ENCODE measurements around the gene MRPL51. TPM values are rescaled to one million over a fixed set of nuclear protein-coding genes. Genes with fewer than 3 reads are reported as not detected.

Gene MRPL51
- total and polyA plus RNA-seq, 2 of the 8 experiments (the other 6 are each of a cell fraction or from before 2014, with no cell fraction given) = 119 to 331 TPM

- H2BK20ac ChIP-seq (ENCODE audit: low read length) = peak within 1 kb of the TSS; percentile 93
- peak within 1 kb of the TSS in 3 of 4 experiments; percentile 1 to 55 (median 8); a peak in 6 of 7 replicates for H3K9ac ChIP-seq (replicated peaks in 1 of 4; ENCODE audit: extremely low read depth in 1 of 4, low read depth in 3 of 4, low read length in 3 of 4)
- 36% methylated on average over 27 of the region's 27 CpGs; no CpG with 5 or more reads in 1 of the 2 experiments for WGBS, 2 experiments (ENCODE audit: extremely low coverage in 1 of 2, insufficient coverage in 1 of 2, insufficient read length in 1 of 2, insufficient replicate concordance in 2 of 2, low coverage in 1 of 2, low lambda C conversion rate in 2 of 2, missing lambda C conversion rate in 1 of 2)
- FAIRE-seq = peak; percentile 13
- H3K4me2 ChIP-seq (ENCODE audit: insufficient read depth in 1 of 2, low read depth in 2 of 2, low read length in 2 of 2) = peak within 1 kb of the TSS; percentile 62 to 67
- peak within 1 kb of the TSS; percentile 88 for H2BK5ac ChIP-seq (ENCODE audit: low read depth, low read length)
- peak within 1 kb of the TSS; percentile 89 for H2BK120ac ChIP-seq (replicated peaks; ENCODE audit: low read depth, low read length)
- no peaks in the 10 kb centered on the region for H4K20me1 ChIP-seq (replicated peaks in 1 of 2; ENCODE audit: control insufficient read depth in 1 of 2, insufficient read depth in 2 of 2, low read length in 2 of 2)
- H4K8ac ChIP-seq (ENCODE audit: extremely low read depth, insufficient read depth, low read length) = peak within 1 kb of the TSS; percentile 93
- H3K27me3 ChIP-seq (replicated peaks in 1 of 4; ENCODE audit: control insufficient read depth in 3 of 4, extremely low read depth in 1 of 4, insufficient read depth in 3 of 4, low read length in 3 of 4) = no peaks in the 10 kb centered on the region
- H3K4me1 ChIP-seq (replicated peaks in 1 of 4; ENCODE audit: control insufficient read depth in 3 of 4, insufficient read depth in 4 of 4, low read length in 3 of 4) = peaks cover 23 to 36% (median 31%) of the 10 kb centered on the region in 4 experiments
- peak within 1 kb of the TSS; percentile 3 for H3K56ac ChIP-seq (replicated peaks; ENCODE audit: insufficient read length, low read depth, low read length)
- no peaks in the 10 kb centered on the region for H3K79me2 ChIP-seq (ENCODE audit: control insufficient read depth in 1 of 2, insufficient read depth in 2 of 2, low read length in 2 of 2)
- H2BK15ac ChIP-seq (ENCODE audit: low read length) = peak within 1 kb of the TSS; percentile 81; the same call in 1 of the 2 replicates
- CTCF ChIA-PET (ENCODE audit: partially characterized antibody) = interaction anchor here (0.9 to 4.4 kb wide), 7 partner anchors 8 to 129 kb away, joined by 3 to 36 read pairs (median 5); no protein-coding TSS in a partner anchor
- H2BK12ac ChIP-seq (ENCODE audit: low read depth, low read length) = peak within 1 kb of the TSS; percentile 99
- H3K79me1 ChIP-seq (ENCODE audit: low read depth, low read length) = no peaks in the 10 kb centered on the region
- peak within 1 kb of the TSS; percentile 78 for H3K27ac ChIP-seq (ENCODE audit: low read depth, low read length)
- H3K18ac ChIP-seq (ENCODE audit: extremely low read depth, low read length) = peak within 1 kb of the TSS; percentile 96
- H3K23me2 ChIP-seq (ENCODE audit: low read depth, low read length) = no peaks in the 10 kb centered on the region; the same call in 1 of the 2 replicates
- H3K4me3 ChIP-seq (ENCODE audit: extremely low read depth in 1 of 4, insufficient read depth in 2 of 4, low read depth in 3 of 4, low read length in 4 of 4) = peak within 1 kb of the TSS in 3 of 4 experiments; percentile 7 to 42 (median 27); a peak in 4 of 8 replicates
- H3K4ac ChIP-seq (replicated peaks; ENCODE audit: insufficient read length, low read depth, low read length) = peak within 1 kb of the TSS; percentile 91
- H3K23ac ChIP-seq (ENCODE audit: insufficient read length) = no peak within 1 kb of the TSS
- peak within 1 kb of the TSS; percentile 96 for H4K91ac ChIP-seq (replicated peaks; ENCODE audit: insufficient read length, low read length)
- no peaks in the 10 kb centered on the region for H3K9me3 ChIP-seq (ENCODE audit: insufficient read depth in 2 of 2, low read depth in 1 of 2, low read length in 1 of 2)
- H2AK5ac ChIP-seq (ENCODE audit: low read depth, low read length) = peak within 1 kb of the TSS; percentile 66
- peak in 1 of 2 experiments; percentile 73 for DNase-seq (ENCODE audit: low read depth in 1 of 2, low spot score in 2 of 2)
- no peaks in the 10 kb centered on the region for H3K36me3 ChIP-seq (ENCODE audit: control insufficient read depth in 2 of 4, insufficient read depth in 4 of 4, low read length in 3 of 4)
- H3K14ac ChIP-seq (ENCODE audit: insufficient read length) = no peak within 1 kb of the TSS
- H2AFZ ChIP-seq (ENCODE audit: low read length) = no peak within 1 kb of the TSS
- POLR2A ChIA-PET (ENCODE audit: partially characterized antibody) = interaction anchor here (0.7 to 4.9 kb wide), 22 partner anchors 9 to 132 kb away, joined by 3 to 41 read pairs (median 6); partner anchors contain the start of genes CD27, GAPDH, LTBR and MRPL51
- peak within 1 kb of the TSS; percentile 81 for H4K5ac ChIP-seq (ENCODE audit: insufficient read length, low read depth, low read length)
- TF ChIP-seq RBBP5 (IDR thresholded peaks at IDR 0.05; ENCODE audit: borderline replicate concordance, low read depth, low read length) (peak; percentile 50), TCF12 (IDR thresholded peaks at IDR 0.05; ENCODE audit: low read depth, low read length) (no peak), MAX (IDR thresholded peaks at IDR 0.05) (peak; percentile 69), ASH2L (IDR thresholded peaks at IDR 0.05; ENCODE audit: low read length) (peak; percentile 55), CTBP2 (IDR thresholded peaks at IDR 0.05; ENCODE audit: borderline replicate concordance, insufficient read depth, insufficient read length, low read length) (peak; percentile 3), TAF1 (IDR thresholded peaks at IDR 0.05; ENCODE audit: low read depth, low read length) (peak; percentile 17; the same call in 1 of the 2 replicates), SAP30 (IDR thresholded peaks at IDR 0.05; ENCODE audit: insufficient read depth, insufficient replicate concordance, low read length) (no peak), SP1 (IDR thresholded peaks at IDR 0.05; ENCODE audit: low read depth, low read length) (no peak), POLR2AphosphoS5 (IDR thresholded peaks at IDR 0.05; ENCODE audit: low read depth, low read length) (peak; percentile 45; the same call in 1 of the 2 replicates), YY1 (IDR thresholded peaks at IDR 0.05; ENCODE audit: low read depth, low read length) (peak; percentile 81), SP4 (IDR thresholded peaks at IDR 0.05; ENCODE audit: low read length) (0 out of 2 replicates have a peak, but pooled peaks have one; percentile 36)
Observed at GRCh38 chr12:6451348-6452244, 41.5 kb downstream of the MRPL51 start, which contains the start of gene TAPBPL. Gene TAPBPL (plus strand): TSS chr12:6452042. CDS start chr12:6452249, 207 bp downstream.

Data from H1 (cell line).